Activated gamma-delta T cell treated with Interleukin-2 at 50 U/mL for 16 hours (primary cell): ENCODE data around the gene DDX50.
"Not testable (repeated sequence)": the region's sequence is repeated elsewhere in the genome, so short reads cannot be mapped to it uniquely, and the experiment has no call there.

Source experiments
- DNase-seq: peaks from one replicate; pipeline ENCODE4 v3.0.0-alpha.2; 2020

DDX50 gene

DNA sequence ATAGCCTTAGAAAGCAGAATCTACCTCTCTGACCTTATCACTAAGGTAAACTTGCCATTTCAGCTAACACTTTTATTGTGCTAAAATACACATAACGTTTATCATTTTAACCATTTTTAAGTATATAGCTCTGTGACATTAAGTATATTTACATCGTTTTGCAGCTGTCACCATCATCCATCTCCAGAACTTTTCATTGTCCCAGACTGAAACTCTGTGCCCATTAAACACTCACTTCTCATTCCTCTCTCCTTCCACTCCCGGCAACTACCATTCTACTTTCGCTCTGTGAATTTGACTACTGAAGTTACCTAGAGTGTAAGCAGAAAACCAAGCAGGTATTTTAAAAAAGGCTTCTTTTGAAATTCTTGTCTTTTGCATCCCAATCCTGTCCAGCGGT is 1.3 kb downstream of the DDX50 start:
- no peak for DNase-seq

DNA sequence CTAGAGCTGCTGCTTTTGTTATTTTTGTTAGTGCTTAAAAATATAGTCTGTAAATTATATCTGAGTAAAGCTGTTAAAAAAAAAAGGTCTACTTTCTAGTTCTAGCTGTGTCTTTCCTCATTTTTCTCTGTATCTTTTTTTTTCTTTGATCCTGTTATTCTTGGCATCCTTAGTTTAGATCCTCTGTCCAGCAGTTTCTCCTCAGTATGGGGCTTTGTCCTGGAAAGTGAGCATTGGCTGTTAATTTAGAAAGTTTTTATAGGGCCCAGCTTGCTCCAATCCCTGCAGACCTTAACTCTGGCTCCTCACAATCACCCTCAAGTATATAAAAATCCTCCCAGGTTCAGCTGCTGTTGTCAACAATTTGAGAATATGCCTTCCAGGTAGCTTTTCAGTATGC is 23.5 kb downstream of the DDX50 start:
- DNase-seq, result no peak

DNA sequence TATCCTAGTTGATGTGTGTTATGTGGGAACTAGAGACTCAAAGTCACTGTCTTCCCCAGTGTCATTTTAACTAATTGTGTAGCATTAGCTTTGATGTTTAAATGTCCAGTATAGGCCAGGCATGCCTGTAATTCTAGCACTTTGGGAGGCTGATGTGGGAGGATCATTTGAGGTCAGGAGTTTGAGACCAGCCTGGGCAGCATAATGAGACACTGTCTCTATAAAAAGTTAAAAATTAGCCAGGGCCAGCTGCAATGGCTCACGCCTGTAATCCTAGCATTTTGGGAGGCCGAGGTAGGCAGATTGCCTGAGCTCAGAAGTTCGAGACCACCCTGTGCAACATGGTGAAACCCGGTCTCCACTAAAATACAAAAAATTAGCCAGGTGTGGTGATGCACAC is 24.4 kb downstream of the DDX50 start:
- no peak for DNase-seq

DNA sequence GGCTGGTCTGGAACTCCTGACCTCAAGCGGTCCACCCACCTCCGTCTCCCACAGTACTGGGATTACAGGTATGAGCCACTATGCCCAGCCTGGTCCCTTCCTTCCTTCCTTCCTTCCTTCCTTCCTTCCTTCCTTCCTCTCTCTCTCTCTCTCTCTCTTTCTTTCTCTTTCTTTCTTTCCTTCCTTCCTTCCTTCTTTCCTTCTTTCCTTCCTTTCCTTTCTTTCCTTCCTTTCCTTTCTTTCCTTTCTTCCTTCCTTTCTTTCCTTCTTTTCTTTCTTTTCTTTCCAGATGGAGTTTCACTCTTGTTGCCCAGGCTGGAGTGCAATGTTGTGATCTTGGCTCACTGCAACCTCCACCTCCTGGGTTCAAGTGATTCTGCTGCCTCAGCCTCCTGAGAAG is 28.0 kb downstream of the DDX50 start:
- DNase-seq, result not testable (repeated sequence)

GRCh38 chr10:68929888-68930287 is 28.8 kb downstream of the DDX50 start:
- DNase-seq, result not testable (repeated sequence)

DNA sequence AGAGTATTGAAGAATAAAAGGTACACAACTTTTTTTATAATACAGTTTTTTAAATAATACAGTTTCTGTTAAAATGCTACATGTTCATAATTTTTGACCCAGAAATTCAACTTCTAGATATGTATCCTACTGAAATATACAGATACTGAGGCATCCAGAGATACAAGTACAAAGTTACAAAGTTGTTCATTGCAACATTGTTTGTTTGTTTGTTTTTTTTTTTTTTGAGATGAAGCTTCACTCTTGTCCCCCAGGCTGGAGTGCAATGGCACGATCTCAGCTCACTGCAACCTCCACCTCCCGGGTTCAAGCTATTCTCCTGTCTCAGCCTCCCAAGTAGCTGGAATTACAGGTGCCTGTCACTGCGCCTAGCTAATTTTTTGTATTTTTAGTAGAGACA is 31.7 kb downstream of the DDX50 start:
- not testable (repeated sequence) for DNase-seq

DNA sequence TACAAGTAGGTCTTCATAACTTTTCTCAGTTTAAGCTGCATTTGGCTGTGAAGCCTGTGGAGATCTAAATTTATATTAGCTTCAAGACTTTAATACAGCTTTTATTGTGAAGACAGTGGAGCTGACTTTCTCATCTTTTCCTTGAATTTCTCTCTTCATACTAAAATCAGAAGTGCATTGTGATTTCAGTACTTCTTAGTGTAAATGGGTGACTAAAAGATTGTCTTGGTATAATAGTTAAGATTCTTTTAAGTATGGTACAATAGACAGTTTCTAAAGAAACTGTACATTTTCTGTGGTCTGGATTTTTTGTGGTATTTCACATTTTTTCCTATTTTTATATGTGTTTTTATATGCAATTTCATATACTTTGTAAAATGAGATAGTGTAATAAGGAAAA is 33.9 kb downstream of the DDX50 start:
- no peak for DNase-seq

DNA sequence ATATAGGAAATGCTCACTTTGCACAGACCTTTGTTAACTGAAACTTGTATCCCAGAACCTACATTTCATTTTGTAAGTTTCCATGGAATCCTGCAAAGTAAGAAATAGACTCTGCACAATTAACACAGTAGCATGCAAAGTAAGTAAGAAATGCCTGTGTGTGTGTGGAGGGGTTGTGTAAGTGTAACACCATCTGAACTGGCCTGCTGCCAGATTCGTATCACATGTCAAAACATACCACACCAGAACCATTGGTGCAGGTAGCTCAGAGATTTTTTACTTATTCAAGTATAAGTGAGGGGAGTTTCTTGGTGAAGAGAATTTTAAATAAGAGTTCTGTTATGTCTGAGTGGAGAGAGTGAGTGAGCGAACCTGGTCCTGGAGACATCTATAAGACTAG is 37.0 kb downstream of the DDX50 start:
- DNase-seq, result no peak

GRCh38 chr10:68938884-68939283 is 37.8 kb downstream of the DDX50 start:
- DNase-seq, result no peak

DNA sequence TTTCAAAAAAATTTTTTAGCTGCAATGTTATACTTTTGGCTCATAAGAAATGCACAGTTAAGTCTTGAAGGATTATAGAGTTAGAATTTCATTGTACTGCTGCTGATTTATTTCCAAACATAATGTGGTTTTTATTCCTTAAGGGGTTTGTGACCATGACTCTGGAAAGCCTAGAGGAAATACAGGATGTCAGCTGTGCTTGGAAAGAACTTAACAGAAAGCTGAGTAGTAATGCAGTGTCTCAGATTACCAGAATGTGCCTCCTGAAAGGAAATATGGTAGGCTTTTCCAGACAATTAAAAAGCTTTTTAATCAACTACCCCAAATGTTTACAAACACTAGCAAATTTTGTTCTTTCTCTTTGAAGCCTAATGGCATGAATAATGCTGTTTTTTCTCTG is 39.8 kb downstream of the DDX50 start:
- DNase-seq, result not testable (repeated sequence)

DNA sequence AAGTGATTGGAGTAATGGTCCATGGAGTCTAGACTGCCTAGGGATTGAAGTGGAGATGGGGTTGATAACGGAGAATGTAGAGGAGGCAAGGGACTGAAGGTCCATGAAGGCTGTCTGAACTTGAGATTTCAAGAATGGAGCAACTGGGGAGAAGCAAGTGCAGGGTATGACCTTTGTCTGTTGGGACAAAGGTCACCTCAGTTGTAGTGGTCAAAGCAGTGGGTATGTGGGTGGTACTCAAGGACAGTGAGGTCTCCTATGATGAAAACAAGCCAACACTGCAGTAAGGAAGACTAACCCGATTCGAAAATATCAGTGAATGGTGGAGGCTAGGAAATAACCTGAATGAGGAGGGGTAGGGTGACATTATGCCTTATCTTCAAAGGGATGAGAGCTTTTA is 49.5 kb downstream of the DDX50 start:
- no peak for DNase-seq

GRCh38 chr10:68954904-68955303 is 53.8 kb downstream of the DDX50 start:
- no peak for DNase-seq

DNA sequence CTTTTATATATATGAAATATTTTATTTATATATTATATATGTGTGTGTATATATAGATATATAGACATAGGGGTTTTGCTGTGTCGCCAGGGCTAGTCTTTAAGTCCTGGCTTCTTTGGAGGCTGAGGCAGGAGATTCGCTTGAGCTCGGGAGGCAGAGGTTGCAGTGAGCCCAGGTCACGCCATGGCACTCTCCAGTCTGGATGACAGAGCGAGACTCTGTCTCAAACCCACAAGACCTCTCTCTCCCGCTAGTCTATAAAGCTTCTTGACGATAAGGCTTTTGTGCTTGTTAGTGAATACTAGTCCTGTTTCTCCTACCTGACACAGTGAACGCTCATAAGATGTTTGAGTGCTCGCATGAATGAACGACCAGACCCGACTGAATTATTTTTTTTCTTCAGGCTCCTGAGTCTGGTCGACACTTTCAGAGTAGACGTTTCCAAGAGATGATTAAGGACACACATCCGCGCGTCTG is 54.3 kb downstream of the DDX50 start:
- no peak for DNase-seq

GRCh38 chr10:68955832-68956532 is 54.9 kb downstream of the DDX50 start, which contains the start of gene DDX21:
DDX21 (plus strand) TSS chr10:68956170; CDS start chr10:68956226, 56 bp downstream.
- peak; percentile 84 for DNase-seq

DNA sequence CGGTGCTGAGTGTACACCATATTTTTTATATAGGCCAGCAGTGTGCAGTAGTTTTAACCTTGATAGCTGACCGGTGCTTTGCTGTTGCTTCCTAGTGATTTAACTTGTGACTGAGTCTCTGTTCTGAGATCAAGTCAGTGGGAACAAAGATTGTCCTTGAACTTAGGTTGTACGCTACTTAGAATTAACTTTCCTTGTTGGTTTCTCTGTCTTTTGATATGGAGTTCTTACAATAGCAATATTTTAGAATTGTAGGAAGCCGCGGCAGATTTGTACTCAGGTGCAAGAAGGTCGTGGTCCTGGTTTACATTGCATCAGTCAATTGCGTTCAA is 56.1 kb downstream of the DDX50 start:
- DNase-seq, result no peak

DNA sequence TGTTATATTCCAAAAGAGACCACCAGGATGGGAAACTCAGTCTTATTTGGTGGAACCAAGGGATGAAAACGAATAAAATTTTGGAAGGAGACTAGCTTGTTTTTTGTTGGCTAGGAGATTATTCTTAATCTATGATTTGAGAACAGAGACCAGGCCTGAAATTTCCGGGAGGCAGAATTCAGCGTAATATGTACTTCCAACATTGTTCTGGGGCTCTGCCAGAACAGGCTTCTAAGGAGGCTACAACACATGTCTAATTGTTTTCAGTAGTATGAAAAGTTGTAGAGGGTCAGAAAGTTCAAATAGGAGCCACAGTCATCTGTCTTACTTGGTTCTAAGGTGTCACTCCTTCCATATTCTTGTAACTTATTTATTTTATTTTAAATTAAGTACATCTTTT is 56.5 kb downstream of the DDX50 start:
- DNase-seq, result no peak

DNA sequence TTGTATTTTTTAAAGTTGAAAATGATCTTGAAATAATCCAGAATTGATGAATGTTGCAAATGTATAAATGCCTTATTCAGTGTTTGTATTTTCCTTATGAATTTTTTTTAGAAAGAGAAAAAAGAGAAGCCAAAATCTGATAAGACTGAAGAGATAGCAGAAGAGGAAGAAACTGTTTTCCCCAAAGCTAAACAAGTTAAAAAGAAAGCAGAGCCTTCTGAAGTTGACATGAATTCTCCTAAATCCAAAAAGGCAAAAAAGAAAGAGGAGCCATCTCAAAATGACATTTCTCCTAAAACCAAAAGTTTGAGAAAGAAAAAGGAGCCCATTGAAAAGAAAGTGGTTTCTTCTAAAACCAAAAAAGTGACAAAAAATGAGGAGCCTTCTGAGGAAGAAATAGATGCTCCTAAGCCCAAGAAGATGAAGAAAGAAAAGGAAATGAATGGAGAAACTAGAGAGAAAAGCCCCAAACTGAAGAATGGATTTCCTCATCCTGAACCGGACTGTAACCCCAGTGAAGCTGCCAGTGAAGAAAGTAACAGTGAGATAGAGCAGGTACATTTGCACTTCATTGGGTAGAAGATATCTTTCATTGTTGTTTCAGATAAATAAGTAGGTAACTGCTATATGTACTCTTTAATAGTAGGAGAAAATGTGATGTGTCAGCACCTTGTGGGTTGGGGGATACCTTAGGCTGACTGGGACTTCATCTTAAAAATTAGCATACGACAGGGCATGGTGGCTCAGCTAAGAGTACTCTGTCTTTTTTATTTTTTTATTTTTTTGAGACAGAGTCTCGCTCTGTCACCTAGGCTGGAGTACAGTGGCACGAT is 58.8 kb downstream of the DDX50 start:
- no peak for DNase-seq

DNA sequence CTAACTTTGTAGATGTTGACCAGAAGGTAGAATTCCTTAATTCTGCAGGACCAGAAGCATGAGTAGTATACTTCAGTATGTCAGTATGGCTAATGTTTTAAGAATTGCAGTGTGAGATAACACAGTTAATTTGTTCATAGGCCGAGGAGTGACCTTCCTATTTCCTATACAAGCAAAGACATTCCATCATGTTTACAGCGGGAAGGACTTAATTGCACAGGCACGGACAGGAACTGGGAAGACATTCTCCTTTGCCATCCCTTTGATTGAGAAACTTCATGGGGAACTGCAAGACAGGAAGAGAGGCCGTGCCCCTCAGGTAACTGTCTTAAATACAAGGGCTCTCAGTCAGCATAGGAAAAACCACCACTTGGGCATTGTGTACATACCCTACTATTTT is 62.0 kb downstream of the DDX50 start:
- no peak for DNase-seq

GRCh38 chr10:68973975-68974374 is 72.9 kb downstream of the DDX50 start:
- no peak for DNase-seq

- DNase-seq, result not testable (repeated sequence)
Measured at GRCh38 chr10:68975936-68976473, 74.9 kb downstream of the DDX50 start.

DNA sequence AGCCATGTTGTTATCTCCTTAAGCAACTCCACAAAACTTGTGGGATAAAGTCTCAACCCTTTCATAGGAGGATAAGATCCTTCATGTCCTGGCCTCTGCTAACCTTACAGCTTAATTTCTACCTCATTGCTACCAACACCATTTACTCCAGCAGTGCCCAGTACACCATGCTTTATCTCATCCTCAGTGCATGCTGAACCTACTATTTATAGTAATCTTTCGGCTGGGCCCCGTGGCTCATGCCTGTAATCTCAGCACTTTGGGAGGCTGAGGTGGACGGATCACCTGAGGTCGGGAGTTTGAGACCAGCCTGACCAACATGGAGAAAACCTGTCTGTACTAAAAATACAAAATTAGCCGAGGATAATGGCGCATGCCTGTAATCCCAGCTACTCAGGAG is 78.6 kb downstream of the DDX50 start:
- not testable (repeated sequence) for DNase-seq

DNA sequence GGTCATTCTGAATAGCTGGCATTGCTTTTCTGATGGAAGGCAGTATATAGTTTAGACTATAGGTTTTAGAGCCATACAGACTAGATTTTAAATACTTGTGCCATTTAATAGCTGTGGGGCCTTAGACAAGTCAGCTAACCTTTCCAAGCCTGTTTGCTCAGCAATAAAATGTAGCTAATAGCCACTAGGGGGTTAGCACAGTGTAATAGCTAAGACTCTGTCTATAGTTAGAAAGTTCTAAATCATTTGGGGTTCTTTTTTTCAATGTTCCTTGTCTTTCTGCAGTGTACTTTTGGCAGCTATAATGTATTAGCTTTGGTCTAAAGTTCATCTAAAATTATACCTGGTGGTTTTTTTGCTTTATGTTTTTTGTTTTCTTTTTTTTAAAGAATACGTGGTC is 80.0 kb downstream of the DDX50 start:
- DNase-seq, result no peak

DNA sequence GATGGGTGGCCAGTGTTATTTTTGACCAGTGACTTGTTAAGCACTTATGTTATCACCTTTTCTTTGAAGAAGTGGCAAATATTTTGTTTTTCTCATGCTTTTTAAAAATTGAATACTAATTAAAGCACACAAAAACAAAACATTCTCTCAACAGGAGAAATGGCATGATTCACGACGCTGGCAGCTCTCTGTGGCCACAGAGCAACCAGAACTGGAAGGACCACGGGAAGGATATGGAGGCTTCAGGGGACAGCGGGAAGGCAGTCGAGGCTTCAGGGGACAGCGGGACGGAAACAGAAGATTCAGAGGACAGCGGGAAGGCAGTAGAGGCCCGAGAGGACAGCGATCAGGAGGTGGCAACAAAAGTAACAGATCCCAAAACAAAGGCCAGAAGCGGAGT is 81.3 kb downstream of the DDX50 start:
- no peak for DNase-seq

DNA sequence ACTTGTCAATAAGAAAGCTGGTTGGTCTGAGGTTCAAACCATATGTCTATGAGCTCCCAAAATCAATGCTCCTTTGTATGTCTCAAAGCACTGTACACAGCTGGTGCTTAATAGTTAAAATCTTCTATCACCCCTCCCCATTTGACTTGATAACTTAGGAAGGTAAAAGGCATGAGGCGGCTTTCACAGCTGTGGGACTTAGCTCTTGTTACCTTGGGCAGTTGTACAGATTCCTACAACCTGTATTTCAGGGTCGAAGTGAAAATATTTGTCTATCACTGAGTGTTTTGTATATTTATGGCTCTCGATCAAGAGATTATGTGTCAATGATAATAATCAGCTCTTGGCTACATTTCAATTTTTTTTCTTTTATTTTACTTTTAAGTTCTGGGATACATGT is 86.5 kb downstream of the DDX50 start:
- DNase-seq, result no peak
